Kidney epithelial cell (primary cell): ENCODE results near the gene ABCA13. TPM values are rescaled to one million over a fixed set of nuclear protein-coding genes. Genes with fewer than 3 reads are reported as not detected.

ENCODE experiments used
- DNase-seq: peaks from one replicate; pipeline ENCODE4 v3.0.0-alpha.2; 2010; ENCODE audit warnings: low read depth
- H3K27me3 ChIP-seq: 2 replicates; pipeline ENCODE4 v1.6.0; 2011; ENCODE audit warnings: low read length; ENCODE audit not compliant: control insufficient read depth, insufficient read depth
- H3K36me3 ChIP-seq: 2 replicates; pipeline ENCODE4 v1.5.1; 2011; ENCODE audit warnings: low read length; ENCODE audit not compliant: control insufficient read depth, insufficient read depth
- H3K4me3 ChIP-seq: 2 replicates; pipeline ENCODE4 v1.5.1; 2011; ENCODE audit warnings: low read depth, mild to moderate bottlenecking, control low read depth, low read length
- CTCF ChIP-seq: IDR thresholded peaks from 2 replicates; pipeline ENCODE4 v1.5.1; 2011; ENCODE audit warnings: mild to moderate bottlenecking, moderate library complexity, low read length, control low read depth, inconsistent platforms; ENCODE audit not compliant: insufficient read depth, poor library complexity, severe bottlenecking
- total RNA-seq: library from RNA; depleted of rRNA; stranded (reverse); fragments of >200 nt; gene quantifications from 2 replicates; pipeline ENCODE4 v1.2.3, GENCODE V29; 2015

The ABCA13 gene
- total RNA-seq, 1 donor from 2014 or later = 0.71 TPM

- H3K36me3 ChIP-seq = no peaks in the 10 kb centered on the region
- H3K27me3 ChIP-seq = no peaks in the 10 kb centered on the region
- DNase-seq = no peak
- no peak for TF ChIP-seq CTCF
- no peak overlapping the region for H3K4me3 ChIP-seq
Observed at GRCh38 chr7:48149058-48149457, 22.2 kb upstream of the ABCA13 start.

GRCh38 chr7:48150086-48150485 lies 21.2 kb upstream of the ABCA13 start:
- Histone ChIP-seq H3K36me3 (no peaks in the 10 kb centered on the region), H3K27me3 (no peaks in the 10 kb centered on the region), H3K4me3 (no peak overlapping the region)
- TF ChIP-seq CTCF = no peak
- DNase-seq = no peak

- no peak overlapping the region for H3K4me3 ChIP-seq
- TF ChIP-seq CTCF = peak; percentile 75
- H3K27me3 ChIP-seq = no peaks in the 10 kb centered on the region
- no peaks in the 10 kb centered on the region for H3K36me3 ChIP-seq
- no peak for DNase-seq
Observed at GRCh38 chr7:48154792-48155413, 16.4 kb upstream of the ABCA13 start.

- TF ChIP-seq CTCF = no peak
- DNase-seq = no peak
- no peaks in the 10 kb centered on the region for H3K27me3 ChIP-seq
- no peak overlapping the region for H3K4me3 ChIP-seq
- H3K36me3 ChIP-seq = no peaks in the 10 kb centered on the region
Observed at GRCh38 chr7:48158404-48158803, 12.9 kb upstream of the ABCA13 start.

- no peak for TF ChIP-seq CTCF
- H3K27me3 ChIP-seq = no peaks in the 10 kb centered on the region
- no peak for DNase-seq
- H3K4me3 ChIP-seq = no peak overlapping the region
- H3K36me3 ChIP-seq = no peaks in the 10 kb centered on the region
Observed at GRCh38 chr7:48161407-48162125, 9.7 kb upstream of the ABCA13 start.

- Histone ChIP-seq H3K4me3 (no peak overlapping the region), H3K36me3 (no peaks in the 10 kb centered on the region), H3K27me3 (no peaks in the 10 kb centered on the region)
- TF ChIP-seq CTCF = no peak
- DNase-seq = no peak
Observed at GRCh38 chr7:48165157-48165556, 6.1 kb upstream of the ABCA13 start.
